Measurements from ENCODE around the gene ROMO1.
"Not testable (repeated sequence)": the region's sequence is repeated elsewhere in the genome, so short reads cannot be mapped to it uniquely, and the experiment has no call there.

ROMO1 gene

DNA sequence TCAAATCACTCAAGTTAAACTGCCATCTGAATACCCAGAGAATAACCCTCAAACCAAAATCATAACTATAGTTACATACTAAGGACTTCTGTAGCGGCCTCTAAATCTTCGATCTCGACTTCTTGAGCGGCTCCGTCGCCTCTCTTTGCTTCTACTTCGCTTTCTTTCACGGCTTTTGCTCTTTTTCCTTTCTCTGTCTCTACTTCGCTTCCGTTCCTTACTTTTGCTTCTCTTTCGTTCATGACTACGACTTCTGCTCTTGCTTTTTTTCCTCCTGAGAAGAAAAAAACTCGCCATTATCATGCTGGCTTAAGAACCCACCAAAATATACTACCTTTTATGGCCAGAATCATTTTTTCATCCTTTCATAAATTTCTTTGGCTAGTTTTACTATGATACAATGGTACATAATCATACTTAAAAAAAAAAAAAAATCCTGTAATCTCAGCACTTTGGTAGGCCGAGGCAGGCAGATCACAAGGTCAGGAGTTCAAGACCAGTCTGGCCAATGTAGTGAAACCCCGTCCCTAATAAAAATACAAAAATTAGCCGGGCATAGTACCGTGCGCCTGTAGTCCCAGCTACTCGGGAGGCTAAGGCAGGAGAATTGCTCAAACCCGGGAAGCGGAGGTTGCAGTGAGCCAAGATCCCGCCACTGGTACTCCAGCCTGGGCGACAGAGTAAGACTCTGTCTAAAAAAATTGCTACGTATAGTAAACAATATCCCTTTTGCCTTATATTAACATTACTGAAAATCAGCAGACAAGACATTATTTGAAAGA lies 32.8 kb downstream of the ROMO1 start:
- DNase-seq, result no peak

DNA sequence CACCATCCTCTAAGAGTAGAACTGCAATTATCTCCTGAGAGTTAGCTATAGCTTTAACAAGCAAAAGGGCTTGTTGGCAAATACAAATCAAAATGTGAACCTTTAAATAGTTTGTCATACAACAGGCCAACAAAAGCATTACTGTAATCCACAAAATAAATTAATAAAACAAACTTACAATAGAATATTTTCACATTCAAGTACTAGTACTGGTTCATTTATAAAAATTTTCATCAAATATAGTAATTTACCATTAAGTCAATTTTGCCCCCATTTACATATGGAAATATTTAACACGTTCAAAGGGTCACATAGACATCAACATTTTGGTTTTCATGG lies 33.4 kb downstream of the ROMO1 start:
- no peak for DNase-seq

DNA sequence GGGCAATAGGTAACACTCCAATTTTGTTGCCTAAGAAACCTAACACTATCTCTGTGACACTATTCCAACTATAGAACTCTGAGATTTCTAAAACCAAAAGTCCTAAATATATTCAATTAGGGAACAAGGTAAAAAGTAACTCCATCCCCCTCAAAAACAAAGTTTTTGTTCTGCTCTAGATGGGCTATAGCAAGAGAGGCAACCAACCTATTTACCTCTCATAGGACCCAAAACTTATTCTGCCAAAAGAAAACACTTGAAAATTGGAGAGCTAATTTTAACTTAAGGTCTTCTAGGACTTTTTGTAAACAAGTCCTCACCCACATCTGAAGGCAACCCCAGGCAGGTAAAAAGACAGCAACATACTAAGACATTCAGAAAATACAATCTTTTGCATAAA lies 35.2 kb downstream of the ROMO1 start:
- no peak for DNase-seq

DNA sequence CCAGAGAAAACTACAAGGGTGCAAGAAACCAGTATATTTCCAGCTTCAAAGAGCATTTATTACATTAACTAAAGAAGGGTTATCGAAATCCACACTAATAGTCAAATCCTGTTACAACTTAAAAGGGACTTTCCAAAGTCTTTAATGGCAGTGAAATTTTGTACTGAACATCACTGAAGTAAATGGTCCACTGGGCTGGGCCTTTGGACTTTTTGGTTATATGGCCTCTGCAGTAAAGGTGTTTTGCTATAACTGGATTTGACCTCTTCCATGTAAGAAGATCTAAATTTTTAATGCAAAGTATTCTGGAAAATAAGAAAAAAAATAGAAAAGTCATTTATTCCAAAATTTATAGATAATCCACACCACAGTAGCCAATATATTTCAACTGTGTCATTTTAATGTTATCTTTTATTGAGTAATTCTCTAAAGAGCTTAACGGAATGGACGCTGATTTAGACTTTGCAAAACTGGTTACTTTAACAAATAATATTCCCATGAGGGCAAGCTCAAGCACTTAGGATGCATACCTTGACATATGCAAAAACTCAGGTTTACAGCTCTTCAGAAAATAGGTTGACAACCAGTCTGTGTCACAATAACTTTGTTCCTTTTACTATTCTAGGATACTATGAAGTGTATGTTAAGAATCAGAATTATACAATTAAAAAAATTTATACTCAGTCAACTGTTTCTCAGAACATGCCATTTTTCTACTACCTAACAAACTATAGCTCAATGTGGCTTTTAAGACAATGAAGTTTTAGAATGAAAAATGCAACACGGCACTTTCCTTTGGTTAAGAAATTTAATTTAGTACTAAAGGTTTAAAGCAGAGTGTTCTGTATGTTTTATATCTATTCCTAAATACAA lies 35.8 kb downstream of the ROMO1 start:
- no peak for DNase-seq

DNA sequence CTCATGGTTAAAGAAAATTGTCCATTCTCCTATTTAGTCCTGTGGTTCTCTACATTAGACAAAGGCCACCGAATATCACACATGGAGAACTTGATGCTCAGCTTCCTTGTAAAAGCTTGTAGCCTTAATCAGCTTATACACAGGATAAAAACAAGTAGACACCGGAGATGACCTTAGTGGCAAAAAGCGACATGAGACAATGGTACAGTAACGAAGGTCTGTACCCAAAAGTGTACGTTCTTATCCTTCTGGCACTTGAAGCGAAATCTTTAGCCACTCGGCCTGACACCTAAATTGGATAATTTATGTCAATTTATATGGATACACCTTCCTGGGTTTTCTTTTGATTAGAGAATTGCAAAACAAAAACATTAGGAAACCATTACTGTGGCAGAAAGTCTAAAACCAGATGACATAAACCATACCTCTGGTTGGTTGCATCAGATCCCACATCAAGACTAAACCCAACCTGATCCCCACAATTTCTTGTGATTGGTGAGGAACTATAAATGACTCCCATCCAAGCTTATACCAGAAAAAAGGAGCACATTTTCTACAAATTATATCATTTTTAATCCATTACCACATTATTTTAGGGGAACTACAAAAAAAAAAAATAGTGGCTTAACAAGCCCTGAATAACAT lies 36.7 kb downstream of the ROMO1 start:
- DNase-seq, result no peak

DNA sequence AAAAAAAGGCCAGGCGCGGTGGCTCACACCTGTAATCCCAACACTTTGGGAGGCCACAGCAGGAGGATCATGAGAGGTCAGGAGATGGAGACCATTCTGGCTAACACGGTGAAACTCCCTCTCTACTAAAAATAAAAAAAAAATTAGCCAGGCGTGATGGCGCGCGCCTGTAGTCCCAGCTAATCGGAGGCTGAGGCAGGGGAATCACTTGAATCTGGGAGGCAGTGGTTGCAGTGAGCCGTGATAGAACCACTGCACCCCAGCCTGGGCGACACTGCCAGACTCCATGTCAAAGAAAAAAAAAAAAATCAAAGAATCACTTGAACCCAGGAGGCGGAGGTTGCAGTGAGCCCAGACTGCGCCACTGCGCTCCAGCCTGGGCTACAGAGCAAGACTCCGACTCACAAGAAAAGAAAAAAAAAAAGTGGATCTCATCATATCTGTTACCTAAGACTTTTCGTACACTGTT lies 38.7 kb downstream of the ROMO1 start:
- DNase-seq, result no peak

DNA sequence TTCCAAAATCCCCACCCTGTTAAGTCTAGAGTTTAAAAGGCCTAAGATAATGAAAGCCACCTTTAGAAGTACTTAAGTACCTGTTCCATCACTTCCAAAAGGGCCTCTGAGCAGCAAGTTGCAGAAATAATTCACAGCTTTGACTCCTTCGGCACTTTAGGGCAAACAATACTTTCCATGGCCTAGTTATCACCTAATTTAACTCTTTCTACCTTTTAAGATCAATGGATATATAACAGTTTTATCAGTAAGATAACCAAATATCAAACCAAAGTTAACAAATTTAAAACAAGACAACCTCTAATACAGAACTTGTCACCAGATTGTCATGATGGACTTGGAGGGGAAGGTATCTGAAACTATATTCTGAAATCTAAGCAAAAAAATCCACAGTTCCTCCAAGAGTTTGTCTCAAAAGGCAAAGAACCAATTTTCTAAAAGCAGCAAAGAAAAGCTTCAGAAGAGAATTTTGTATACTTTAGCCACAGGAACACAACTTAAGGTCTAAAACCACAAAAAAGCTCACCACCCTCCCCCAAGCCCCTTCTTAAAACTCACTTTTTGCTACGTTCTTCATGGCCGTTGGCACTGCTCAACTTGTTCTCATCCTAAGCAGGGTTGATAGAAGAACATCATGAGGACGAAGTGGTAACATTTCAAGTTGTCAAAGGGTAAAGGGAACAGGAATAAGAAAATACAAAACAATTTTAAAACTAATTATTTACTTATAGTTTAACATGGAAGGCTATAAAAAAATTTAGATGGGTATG lies 39.4 kb downstream of the ROMO1 start:
- DNase-seq, result no peak

DNA sequence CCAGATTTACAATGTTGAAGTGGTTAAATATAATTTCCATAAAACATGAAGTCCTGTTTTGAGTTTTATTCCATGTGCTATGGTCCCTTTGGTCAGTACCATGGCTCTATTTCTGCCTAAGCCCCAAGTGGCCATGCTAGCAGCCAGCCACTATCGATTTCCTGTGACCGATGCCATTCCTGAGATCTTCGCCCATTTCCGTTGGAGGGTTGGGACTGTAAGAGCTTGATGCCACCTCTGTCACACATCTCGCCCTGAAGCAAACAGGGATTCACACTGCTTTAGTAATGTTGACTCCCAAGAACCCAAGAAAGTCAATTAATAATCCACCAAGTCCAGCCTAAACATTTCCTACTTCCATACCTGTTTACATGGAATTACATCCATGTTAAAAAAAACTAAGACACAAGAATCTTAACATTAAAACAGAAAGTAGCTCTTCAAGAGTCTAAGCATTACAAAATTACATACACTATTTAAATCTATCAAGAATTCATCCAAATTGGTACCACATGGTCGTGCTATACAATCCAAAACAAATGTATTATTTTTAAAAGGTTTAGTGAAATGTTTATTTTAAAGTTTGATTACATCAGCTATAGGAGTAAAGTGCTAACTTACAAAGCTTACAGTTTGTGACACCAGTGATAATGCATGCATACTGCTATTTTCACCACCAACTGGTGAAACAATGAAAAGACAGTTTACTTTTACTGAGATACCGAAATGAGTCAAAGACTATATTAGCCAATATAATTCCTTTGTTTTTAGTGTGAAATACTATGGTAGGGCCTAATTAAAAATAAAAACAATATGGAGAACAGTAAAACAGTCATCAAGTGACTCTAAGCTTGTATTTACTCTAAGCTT lies 40.3 kb downstream of the ROMO1 start:
- no peak for DNase-seq

DNA sequence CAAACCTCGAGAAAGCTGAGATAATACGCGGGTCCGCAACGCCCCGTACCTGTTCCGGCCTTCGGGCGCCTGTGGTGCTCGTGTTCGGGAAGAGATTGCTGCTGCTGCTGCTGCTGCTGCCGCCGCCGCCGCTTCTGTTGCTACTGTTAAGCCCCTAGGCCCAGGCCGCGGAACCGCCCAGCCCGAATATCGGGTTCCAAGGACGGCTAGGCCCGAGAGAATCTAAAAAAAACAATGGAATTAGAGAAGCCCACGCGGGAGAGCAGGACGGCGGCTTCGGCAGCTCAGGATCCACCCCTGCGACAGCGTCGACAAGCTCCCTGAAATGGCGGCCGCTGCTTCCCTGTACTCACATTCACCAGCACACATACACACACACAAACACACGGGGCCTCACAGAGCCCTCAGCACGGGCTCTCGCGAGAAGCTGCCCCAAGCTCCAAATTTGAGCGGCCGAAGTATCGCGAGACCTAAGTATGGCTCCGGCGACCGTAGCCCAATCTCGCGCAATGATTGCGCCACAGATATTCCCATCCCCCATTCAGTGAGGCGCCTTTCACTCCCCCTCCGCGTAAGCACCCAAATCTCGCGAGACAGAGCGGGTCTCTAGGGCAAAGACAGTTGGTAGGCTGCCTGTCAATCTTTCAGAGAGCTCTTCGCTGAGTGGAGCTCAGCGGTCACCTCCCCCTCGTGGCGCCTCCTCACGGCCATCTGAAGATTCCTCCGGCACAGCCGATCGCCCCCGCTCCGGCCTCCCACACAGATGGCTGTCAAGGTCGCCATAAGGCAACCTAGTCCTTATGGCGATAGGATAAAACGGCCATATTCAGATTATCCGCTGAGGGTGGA lies 42.9 kb downstream of the ROMO1 start, which contains the start of gene RBM39:
Gene RBM39 (minus strand): TSS at position 369 of the 849 bp plus-strand sequence. CDS start 1,386 bp downstream, outside the sequence.
- DNase-seq, result peak; percentile 100

DNA sequence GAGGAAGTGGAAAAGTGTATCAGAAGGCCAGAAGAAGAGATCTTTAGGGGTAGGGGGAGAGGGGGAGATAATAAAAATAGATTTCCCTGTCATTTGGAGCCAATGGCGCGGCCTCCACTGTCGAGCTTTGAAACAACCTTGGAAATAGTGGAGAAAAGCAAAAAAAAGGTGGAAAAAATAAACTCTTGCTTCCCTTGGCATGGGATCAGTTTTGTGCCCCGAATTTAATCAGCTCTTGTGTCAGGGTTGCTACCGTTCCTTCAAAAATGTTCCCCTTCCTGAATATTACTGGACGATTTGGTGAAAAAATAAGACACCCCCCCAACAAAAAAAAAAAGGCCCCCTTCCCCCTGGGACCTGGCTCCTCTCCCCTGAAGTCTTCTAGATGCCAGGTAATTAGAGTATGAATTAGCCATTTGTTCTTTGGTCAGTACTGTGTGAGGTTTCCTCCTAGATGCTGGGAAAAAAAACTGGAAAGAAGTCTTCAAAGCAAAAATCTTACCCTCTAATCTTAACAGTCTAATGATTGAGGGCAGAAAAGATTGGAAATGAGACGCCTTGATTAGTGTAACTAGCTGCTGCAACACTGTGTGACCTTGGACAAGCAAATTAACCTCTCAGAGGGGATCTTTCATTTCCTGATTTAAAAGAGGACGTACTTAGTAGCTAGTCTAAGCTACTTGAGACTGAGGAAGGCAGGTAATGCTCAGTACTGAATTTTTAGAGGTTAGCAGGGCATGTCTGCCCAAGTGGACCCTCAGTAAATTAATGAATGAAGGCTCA lies 43.7 kb downstream of the ROMO1 start:
- DNase-seq, result no peak

DNA sequence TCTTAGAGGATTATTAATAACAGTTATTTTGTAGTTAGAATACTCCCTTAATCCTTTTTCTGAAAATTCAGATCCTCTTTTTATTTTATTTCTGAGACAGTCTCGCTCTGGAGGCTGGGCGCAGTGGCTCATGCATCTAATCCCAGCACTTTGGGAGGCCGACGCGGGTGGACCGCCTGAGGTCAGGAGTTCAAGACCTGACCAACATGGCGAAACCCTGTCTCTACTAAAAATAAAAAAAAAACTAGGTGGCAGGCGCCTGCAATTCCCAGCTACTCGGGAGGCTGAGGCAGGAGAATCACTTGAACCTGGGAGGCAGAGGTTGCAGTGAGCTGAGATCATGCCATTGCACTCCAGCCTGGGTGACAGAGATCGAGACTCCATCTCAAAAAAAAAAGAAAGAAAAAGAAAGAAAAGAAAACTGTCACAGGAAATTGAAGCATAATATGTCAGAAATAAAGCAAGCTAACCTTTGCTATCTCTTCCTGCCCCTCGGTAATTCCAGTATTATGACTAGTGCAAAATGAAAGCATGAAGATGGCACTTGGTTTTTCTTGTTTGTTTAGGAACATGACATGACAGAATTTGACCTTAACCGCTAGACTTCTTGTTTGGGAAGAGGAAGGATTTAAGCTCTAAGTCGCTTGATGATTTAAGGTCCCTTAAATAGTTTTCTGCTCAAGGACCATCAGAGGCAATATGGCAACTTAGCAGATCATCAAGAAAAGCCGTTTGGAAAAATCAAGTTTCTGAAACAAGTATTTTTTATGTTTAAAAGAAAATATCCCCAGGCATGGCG lies 44.7 kb downstream of the ROMO1 start:
- DNase-seq, result no peak

DNA sequence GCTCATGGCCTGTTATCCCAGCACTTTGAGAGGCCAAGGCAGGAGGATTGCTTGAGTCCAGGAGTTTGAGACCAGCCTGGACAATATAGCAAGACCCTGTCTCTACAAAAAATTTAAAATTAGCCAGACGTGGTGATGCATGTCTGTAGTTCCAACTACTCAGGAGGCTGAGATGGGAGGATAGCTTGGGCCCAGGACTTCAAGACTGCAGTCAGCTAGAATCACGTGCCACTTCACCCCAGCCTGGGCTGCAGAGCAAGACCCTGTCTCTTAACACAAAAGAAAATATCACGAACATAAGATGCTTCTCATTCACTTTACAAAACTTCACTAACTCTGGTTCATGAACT lies 45.3 kb downstream of the ROMO1 start:
- not testable (repeated sequence) for DNase-seq

Data from stimulated activated CD4-positive, alpha-beta T cell treated with anti-CD3 and anti-CD28 coated beads, Interleukin-1b, Interleukin-23, amount 100 ng/mL, for 48 hours (primary cell).